ENCODE measurements around the gene LRRC59. TPM values are rescaled to one million over a fixed set of nuclear protein-coding genes. Genes with fewer than 3 reads are reported as not detected.
"Not testable (repeated sequence)": the region's sequence is repeated elsewhere in the genome, so short reads cannot be mapped to it uniquely, and the experiment has no call there.

The LRRC59 gene
- total and polyA plus RNA-seq, 2 donors = 27.8 to 38.7 TPM

DNA sequence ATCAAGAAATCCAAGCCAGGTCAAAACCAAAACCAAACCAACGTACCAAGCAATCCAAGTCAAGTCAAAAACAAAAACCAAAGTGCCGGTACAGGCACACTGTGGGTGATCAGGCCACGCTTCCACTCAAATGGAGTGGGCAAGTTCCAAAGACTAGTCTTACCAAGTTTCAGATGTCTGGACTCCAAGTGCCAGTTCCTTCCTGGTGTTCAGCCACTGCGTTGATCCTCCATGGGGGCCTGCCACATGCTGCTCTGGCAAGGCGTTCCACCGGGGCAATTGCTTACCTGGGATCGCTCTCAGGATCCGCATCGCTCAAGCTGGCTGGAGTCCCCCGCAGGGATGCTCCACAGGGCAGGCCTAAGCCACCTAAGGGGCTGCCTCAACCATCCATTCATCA is 22.3 kb upstream of the LRRC59 start:
- H3K27me3 ChIP-seq (ENCODE audit: control insufficient read depth in 2 of 2, insufficient read depth in 1 of 2, low read length in 1 of 2); H3K9me3 ChIP-seq (ENCODE audit: control insufficient read depth in 2 of 2, insufficient read depth in 1 of 2, low read length in 1 of 2): not testable (repeated sequence)
- WGBS = 98% methylated on average over 10 of the region's 10 CpGs

DNA sequence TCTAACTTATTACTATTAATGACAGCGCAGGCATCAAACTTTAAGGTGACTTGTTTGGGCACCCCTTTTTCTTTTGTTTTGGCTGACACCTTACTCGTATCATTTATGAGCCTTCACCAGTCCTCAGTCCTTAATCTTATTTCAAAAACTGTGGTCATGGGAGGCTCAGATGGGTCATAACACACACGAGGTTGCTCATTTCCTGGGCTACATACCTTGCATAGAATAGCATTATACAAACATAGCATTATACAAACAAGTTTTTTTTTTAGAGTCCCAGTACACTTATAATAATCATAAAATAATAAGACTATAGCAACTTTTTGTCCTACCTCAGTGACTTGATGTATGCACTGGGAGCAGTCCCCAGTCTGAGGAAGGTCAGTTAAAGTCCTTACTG is 17.5 kb upstream of the LRRC59 start:
- H3K36me3 ChIP-seq (ENCODE audit: control insufficient read depth in 2 of 2, insufficient read depth in 2 of 2, low read length in 1 of 2) = no peaks in the 10 kb centered on the region
- H3K27me3 ChIP-seq (ENCODE audit: control insufficient read depth in 2 of 2, insufficient read depth in 1 of 2, low read length in 1 of 2) = peaks cover 0 to 3% of the 10 kb centered on the region in 2 donors
- H3K9me3 ChIP-seq (ENCODE audit: control insufficient read depth in 2 of 2, insufficient read depth in 1 of 2, low read length in 1 of 2) = peaks cover 0 to 4% of the 10 kb centered on the region in 2 donors
- DNase-seq (ENCODE audit: low read depth in 6 of 9, low spot score in 9 of 9) = no peak
- no peak overlapping the region for H3K4me3 ChIP-seq (ENCODE audit: low read length in 2 of 2)
- H3K27ac ChIP-seq (ENCODE audit: low read depth in 1 of 2, low read length in 1 of 2) = no peak overlapping the region
- WGBS = 88% methylated on average over 3 of the region's 3 CpGs
- no peaks in the 10 kb centered on the region for H3K4me1 ChIP-seq (ENCODE audit: control insufficient read depth in 2 of 2, insufficient read depth in 2 of 2, low read length in 2 of 2)

More for the DNA sequence above, 22.3 kb upstream of the LRRC59 start:
- not testable (repeated sequence) for H3K4me1 ChIP-seq (ENCODE audit: control insufficient read depth in 2 of 2, insufficient read depth in 2 of 2, low read length in 2 of 2); H3K36me3 ChIP-seq (ENCODE audit: control insufficient read depth in 2 of 2, insufficient read depth in 2 of 2, low read length in 1 of 2); H3K27ac ChIP-seq (ENCODE audit: low read depth in 1 of 2, low read length in 1 of 2); H3K4me3 ChIP-seq (ENCODE audit: low read length in 2 of 2); DNase-seq (ENCODE audit: low read depth in 6 of 9, low spot score in 9 of 9)

DNA sequence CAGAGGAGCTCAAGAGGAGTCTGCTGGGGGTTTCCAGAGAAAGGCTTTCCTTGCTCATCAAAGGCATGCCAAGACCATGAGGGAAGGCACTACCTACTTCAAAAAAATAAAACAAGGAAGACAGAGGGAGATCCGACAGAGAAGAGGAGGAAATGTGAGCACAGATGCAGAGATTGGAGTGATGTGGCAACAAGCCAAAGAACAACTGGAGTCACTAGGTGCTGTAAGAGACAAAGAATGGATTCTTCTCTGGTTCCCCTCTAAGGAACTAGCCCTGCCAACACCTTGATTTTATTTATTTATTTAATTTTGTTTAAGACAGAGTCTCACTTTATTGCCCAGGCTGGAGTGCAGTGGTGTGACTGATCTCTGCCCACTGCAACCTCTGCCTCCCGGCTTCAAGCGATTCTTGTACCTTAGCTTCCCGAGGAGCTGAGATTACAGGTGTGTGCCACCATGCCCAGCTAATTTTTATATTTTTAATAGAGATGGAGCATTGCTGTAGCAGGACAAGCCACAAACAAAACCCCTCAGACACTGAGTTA is 14.9 kb upstream of the LRRC59 start:
- Histone ChIP-seq H3K9me3 (ENCODE audit: control insufficient read depth in 2 of 2, insufficient read depth in 1 of 2, low read length in 1 of 2) (no peaks in the 10 kb centered on the region), H3K27ac (ENCODE audit: low read depth in 1 of 2, low read length in 1 of 2) (no peak overlapping the region), H3K27me3 (ENCODE audit: control insufficient read depth in 2 of 2, insufficient read depth in 1 of 2, low read length in 1 of 2) (peaks cover 0 to 3% of the 10 kb centered on the region in 2 donors), H3K36me3 (ENCODE audit: control insufficient read depth in 2 of 2, insufficient read depth in 2 of 2, low read length in 1 of 2) (no peaks in the 10 kb centered on the region), H3K4me3 (ENCODE audit: low read length in 2 of 2) (no peak overlapping the region), H3K4me1 (ENCODE audit: control insufficient read depth in 2 of 2, insufficient read depth in 2 of 2, low read length in 2 of 2) (no peaks in the 10 kb centered on the region)
- 94% methylated on average over 4 of the region's 4 CpGs for WGBS
- DNase-seq (ENCODE audit: low read depth in 6 of 9, low spot score in 9 of 9) = no peak

DNA sequence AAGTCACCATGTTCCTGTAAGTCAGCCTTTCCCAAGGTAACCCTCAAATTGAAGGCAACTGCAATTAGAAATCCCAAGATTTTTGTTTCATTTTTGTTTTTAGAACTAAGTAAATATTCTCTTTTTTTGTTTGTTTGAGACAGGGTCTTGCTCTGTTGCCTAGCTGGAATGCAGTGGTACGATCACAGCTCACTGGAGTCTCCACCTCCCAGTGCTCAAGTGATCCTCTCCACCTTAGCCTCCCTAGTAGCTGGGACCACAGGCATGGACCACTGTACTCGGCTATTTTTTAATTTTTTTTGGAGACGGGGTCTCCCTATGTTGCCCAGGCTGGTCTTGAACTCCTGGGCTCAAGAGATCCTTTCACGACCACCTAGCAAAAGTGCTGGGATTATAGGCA is 10.6 kb upstream of the LRRC59 start:
- Histone ChIP-seq H3K4me1 (ENCODE audit: control insufficient read depth in 2 of 2, insufficient read depth in 2 of 2, low read length in 2 of 2) (no peaks in the 10 kb centered on the region), H3K27ac (ENCODE audit: low read depth in 1 of 2, low read length in 1 of 2) (no peak overlapping the region), H3K9me3 (ENCODE audit: control insufficient read depth in 2 of 2, insufficient read depth in 1 of 2, low read length in 1 of 2) (no peaks in the 10 kb centered on the region), H3K27me3 (ENCODE audit: control insufficient read depth in 2 of 2, insufficient read depth in 1 of 2, low read length in 1 of 2) (peaks cover 0 to 5% of the 10 kb centered on the region in 2 donors), H3K4me3 (ENCODE audit: low read length in 2 of 2) (no peak overlapping the region), H3K36me3 (ENCODE audit: control insufficient read depth in 2 of 2, insufficient read depth in 2 of 2, low read length in 1 of 2) (no peaks in the 10 kb centered on the region)
- DNase-seq (ENCODE audit: low read depth in 6 of 9, low spot score in 9 of 9) = no peak
- 72% methylated on average over 4 of the region's 4 CpGs for WGBS

DNA sequence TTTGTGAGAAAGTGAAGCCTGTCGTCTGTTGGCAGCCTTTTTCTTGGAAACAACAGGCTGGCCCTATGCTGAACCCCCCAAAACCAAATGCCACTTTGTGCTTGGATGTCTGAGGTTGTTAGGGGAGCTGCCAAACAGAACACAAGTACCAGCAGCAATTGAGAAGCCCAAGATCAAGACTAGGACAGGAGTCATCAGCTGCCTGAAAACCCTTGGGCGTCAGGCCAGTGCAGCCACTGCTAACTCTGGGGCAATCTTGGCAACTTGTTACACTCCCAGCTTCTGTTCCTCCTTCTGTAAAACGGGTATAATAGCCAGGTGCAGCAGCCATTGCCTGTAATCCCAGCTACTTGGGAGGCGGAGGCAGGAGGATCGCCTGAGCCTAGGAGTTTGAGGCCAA is 9.3 kb upstream of the LRRC59 start:
- no peak for DNase-seq (ENCODE audit: low read depth in 6 of 9, low spot score in 9 of 9)
- Histone ChIP-seq H3K27me3 (ENCODE audit: control insufficient read depth in 2 of 2, insufficient read depth in 1 of 2, low read length in 1 of 2) (peaks cover 0 to 3% of the 10 kb centered on the region in 2 donors), H3K27ac (ENCODE audit: low read depth in 1 of 2, low read length in 1 of 2) (no peak overlapping the region), H3K4me3 (ENCODE audit: low read length in 2 of 2) (no peak overlapping the region), H3K9me3 (ENCODE audit: control insufficient read depth in 2 of 2, insufficient read depth in 1 of 2, low read length in 1 of 2) (no peaks in the 10 kb centered on the region), H3K36me3 (ENCODE audit: control insufficient read depth in 2 of 2, insufficient read depth in 2 of 2, low read length in 1 of 2) (no peaks in the 10 kb centered on the region), H3K4me1 (ENCODE audit: control insufficient read depth in 2 of 2, insufficient read depth in 2 of 2, low read length in 2 of 2) (no peaks in the 10 kb centered on the region)
- 90% methylated on average over 5 of the region's 5 CpGs for WGBS

DNA sequence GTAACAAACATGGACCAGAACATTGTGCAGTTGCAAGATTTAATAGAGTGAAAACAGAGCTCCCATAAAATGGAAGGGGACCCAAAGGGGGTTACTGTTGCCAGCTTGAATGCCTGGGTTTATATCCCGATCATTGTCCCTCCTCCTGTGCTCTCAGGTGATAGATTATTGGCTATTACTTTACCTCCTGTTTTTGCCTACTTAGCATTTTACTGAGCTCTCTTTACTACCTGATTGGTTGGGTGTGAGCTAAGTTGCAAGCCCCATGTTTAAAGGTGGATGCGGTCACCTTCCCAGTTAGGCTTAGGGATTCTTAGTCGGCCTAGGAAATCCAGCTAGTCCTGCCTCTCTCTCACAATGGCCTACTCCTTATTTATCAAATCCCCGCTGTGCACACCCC is 8.0 kb upstream of the LRRC59 start:
- WGBS = 95% methylated on average over 4 of the region's 4 CpGs
- not testable (repeated sequence) for DNase-seq (ENCODE audit: low read depth in 6 of 9, low spot score in 9 of 9); H3K27me3 ChIP-seq (ENCODE audit: control insufficient read depth in 2 of 2, insufficient read depth in 1 of 2, low read length in 1 of 2)

DNA sequence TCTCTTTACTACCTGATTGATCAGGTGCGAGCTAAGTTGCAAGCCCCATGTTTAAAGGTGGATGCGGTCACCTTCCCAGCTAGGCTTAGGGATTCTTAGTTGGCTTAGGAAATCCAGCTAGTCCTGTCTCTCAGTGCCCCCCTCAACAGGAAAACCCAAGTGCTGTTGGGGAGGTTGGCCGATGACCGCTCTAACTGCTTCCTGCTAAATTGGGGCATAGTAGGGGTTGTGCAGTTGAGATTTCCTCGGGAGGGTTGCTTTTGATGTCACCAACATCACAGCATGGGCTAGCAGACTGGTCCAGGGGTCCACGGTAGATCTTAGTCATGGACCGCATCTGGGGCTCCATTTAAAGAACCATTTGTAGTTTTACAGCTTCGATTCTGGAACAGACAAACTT is 2.3 kb upstream of the LRRC59 start:
- H3K4me1 ChIP-seq (ENCODE audit: control insufficient read depth in 2 of 2, insufficient read depth in 2 of 2, low read length in 2 of 2) = peaks cover 8 to 19% of the 10 kb centered on the region in 2 donors
- 96% methylated on average over 8 of the region's 8 CpGs for WGBS
- not testable (repeated sequence) for H3K36me3 ChIP-seq (ENCODE audit: control insufficient read depth in 2 of 2, insufficient read depth in 2 of 2, low read length in 1 of 2); H3K27me3 ChIP-seq (ENCODE audit: control insufficient read depth in 2 of 2, insufficient read depth in 1 of 2, low read length in 1 of 2); DNase-seq (ENCODE audit: low read depth in 6 of 9, low spot score in 9 of 9); H3K9me3 ChIP-seq (ENCODE audit: control insufficient read depth in 2 of 2, insufficient read depth in 1 of 2, low read length in 1 of 2); H3K4me3 ChIP-seq (ENCODE audit: low read length in 2 of 2); H3K27ac ChIP-seq (ENCODE audit: low read depth in 1 of 2, low read length in 1 of 2)

More for the DNA sequence above, 8.0 kb upstream of the LRRC59 start:
- H3K9me3 ChIP-seq (ENCODE audit: control insufficient read depth in 2 of 2, insufficient read depth in 1 of 2, low read length in 1 of 2); H3K36me3 ChIP-seq (ENCODE audit: control insufficient read depth in 2 of 2, insufficient read depth in 2 of 2, low read length in 1 of 2); H3K4me3 ChIP-seq (ENCODE audit: low read length in 2 of 2); H3K4me1 ChIP-seq (ENCODE audit: control insufficient read depth in 2 of 2, insufficient read depth in 2 of 2, low read length in 2 of 2); H3K27ac ChIP-seq (ENCODE audit: low read depth in 1 of 2, low read length in 1 of 2): not testable (repeated sequence)

DNA sequence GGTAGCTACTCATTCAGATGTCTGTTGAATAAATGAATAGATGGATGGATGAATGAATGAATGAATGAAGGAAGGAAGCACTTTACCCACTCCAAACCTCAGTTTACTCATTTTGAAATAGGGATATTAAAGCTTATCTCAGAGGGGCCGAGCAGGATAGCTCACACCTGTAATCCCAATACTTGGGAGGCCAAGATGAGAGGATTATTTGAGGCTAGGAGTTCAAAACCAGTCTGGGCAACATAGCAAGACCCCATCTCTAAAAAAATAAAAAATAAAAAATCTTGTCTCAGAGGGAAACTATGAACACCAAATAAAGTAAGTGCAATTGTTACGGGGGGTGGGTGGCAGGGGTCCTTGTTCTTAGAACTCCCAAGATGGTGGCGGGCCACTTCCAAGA is 1.3 kb upstream of the LRRC59 start:
- H3K27ac ChIP-seq (ENCODE audit: low read depth in 1 of 2, low read length in 1 of 2) = not testable (repeated sequence)
- WGBS = 94% methylated on average over 3 of the region's 3 CpGs

DNA sequence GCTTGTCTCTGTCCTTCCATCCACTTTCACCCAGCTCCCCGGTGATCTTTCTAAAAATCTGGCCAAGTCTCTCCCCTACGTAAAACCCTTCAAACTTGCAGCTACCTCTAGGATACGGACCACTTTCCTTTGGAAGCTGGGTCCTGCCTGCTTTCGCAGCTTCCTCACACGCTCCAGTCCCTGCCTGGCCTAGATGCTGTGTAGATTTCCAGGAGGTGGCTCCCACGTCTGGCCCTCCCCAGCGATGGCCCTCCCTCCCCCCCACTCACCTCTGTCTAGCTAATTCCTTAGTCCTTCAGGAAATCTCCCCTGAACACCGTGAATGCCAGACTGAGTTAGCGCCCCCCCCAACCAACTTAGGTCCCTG is 579 bp upstream of the LRRC59 start:
- DNase-seq (ENCODE audit: low read depth in 6 of 9, low spot score in 9 of 9) = no peak
- H3K36me3 ChIP-seq (ENCODE audit: control insufficient read depth in 2 of 2, insufficient read depth in 2 of 2, low read length in 1 of 2) = peaks cover 20 to 25% of the 10 kb centered on the region in 2 donors
- no peak overlapping the region for H3K27ac ChIP-seq (ENCODE audit: low read depth in 1 of 2, low read length in 1 of 2)
- peaks cover 8 to 19% of the 10 kb centered on the region in 2 donors for H3K4me1 ChIP-seq (ENCODE audit: control insufficient read depth in 2 of 2, insufficient read depth in 2 of 2, low read length in 2 of 2)
- H3K4me3 ChIP-seq (ENCODE audit: low read length in 2 of 2) = peak overlapping the region in 1 of 2 donors; percentile 96
- WGBS = 72% methylated on average over 9 of the region's 9 CpGs
- no peaks in the 10 kb centered on the region for H3K27me3 ChIP-seq (ENCODE audit: control insufficient read depth in 2 of 2, insufficient read depth in 1 of 2, low read length in 1 of 2)
- H3K9me3 ChIP-seq (ENCODE audit: control insufficient read depth in 2 of 2, insufficient read depth in 1 of 2, low read length in 1 of 2) = peaks cover 0 to 4% of the 10 kb centered on the region in 2 donors

More for the DNA sequence above, 1.3 kb upstream of the LRRC59 start:
- H3K4me3 ChIP-seq (ENCODE audit: low read length in 2 of 2); DNase-seq (ENCODE audit: low read depth in 6 of 9, low spot score in 9 of 9); H3K27me3 ChIP-seq (ENCODE audit: control insufficient read depth in 2 of 2, insufficient read depth in 1 of 2, low read length in 1 of 2); H3K9me3 ChIP-seq (ENCODE audit: control insufficient read depth in 2 of 2, insufficient read depth in 1 of 2, low read length in 1 of 2): not testable (repeated sequence)
- Histone ChIP-seq H3K36me3 (ENCODE audit: control insufficient read depth in 2 of 2, insufficient read depth in 2 of 2, low read length in 1 of 2) (peaks cover 13 to 18% of the 10 kb centered on the region in 2 donors), H3K4me1 (ENCODE audit: control insufficient read depth in 2 of 2, insufficient read depth in 2 of 2, low read length in 2 of 2) (peaks cover 8 to 19% of the 10 kb centered on the region in 2 donors)
